Lower leg skin (tissue), 4 donors: ENCODE measurements around the gene BABAM2. TPM values are rescaled to one million over a fixed set of nuclear protein-coding genes. Genes with fewer than 3 reads are reported as not detected.

ENCODE experiments used
- DNase-seq, 2 donors: peaks; one replicate each; pipeline ENCODE4 v3.0.0-alpha.2; 2019; ENCODE audit warnings: low spot score in 2 of 2
- H3K4me3 ChIP-seq: fragments of 200-600 bp; sonication (generic); 2 replicates; pipeline ENCODE4 v1.5.1; 2017; ENCODE audit warnings: mild to moderate bottlenecking, low read depth; ENCODE audit not compliant: poor library complexity, severe bottlenecking
- CTCF ChIP-seq, 3 donors: fragments of 450-650 bp; IDR thresholded peaks; one replicate each; pipeline ENCODE4 v1.5.1; 2016; ENCODE audit warnings: antibody characterized with exemption in 3 of 3, mild to moderate bottlenecking in 3 of 3, moderate library complexity in 2 of 3
- POLR2A ChIP-seq, 2 donors: fragments of 450-650 bp; IDR thresholded peaks; one replicate each; pipeline ENCODE4 v1.6.1; 2016 to 2017; ENCODE audit warnings: antibody characterized with exemption in 2 of 2, mild to moderate bottlenecking in 1 of 2, moderate library complexity in 1 of 2
- WGBS, 2 donors: methylation state at CpG; one replicate each; pipeline ENCODE4 v1.1.5; 2018; 5-methylcytosine and 5-hydroxymethylcytosine counted together
- intact Hi-C: fragments of 100-400 bp; cut with DNase I; formaldehyde crosslinking; loops from one replicate; pipeline ENCODE4 v1.15.0; 2023; ENCODE audit warnings: low total_unique reads
- total RNA-seq, 4 donors: library from RNA; depleted of rRNA; stranded (reverse); fragments of >200 nt; gene quantifications; one replicate each; pipeline ENCODE4 v1.1.0, GENCODE V29; 2016

Gene BABAM2
- total RNA-seq, 4 donors from 2014 or later: 18.4 to 28.5 (median 23.9) TPM

DNA sequence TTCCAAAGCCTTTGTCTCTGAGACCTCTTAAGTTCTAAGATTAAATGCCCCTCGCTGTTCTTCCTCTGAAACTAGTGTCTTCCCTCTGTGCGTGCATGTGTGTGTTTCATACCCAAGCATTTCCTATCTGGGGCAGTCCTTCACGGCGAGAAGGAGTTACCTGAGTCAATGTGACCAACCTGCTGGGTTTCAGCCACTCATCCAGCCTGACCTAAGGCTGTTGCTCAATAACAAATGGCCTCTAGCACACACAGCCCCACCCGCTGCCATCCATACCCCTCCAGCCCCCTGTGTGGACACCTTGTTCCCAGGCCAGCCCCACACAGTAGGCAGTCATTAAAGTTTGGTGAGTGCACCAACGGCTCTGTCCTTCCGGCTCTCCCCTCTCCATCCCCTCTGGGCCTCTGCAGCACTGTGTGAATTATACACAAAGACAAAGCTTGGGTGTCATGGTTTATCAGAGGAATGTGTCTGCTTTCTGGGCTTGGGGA lies 448.3 kb downstream of the BABAM2 start:
- intact Hi-C loops: no loop called here
- H3K4me3 ChIP-seq: no peak overlapping the region
- DNase-seq: no peak
- WGBS, 2 donors: 78 to 79% methylated on average over 7 of the region's 7 CpGs
- TF ChIP-seq CTCF (IDR thresholded peaks at IDR 0.05) (no peak), POLR2A (IDR thresholded peaks at IDR 0.05) (no peak)

DNA sequence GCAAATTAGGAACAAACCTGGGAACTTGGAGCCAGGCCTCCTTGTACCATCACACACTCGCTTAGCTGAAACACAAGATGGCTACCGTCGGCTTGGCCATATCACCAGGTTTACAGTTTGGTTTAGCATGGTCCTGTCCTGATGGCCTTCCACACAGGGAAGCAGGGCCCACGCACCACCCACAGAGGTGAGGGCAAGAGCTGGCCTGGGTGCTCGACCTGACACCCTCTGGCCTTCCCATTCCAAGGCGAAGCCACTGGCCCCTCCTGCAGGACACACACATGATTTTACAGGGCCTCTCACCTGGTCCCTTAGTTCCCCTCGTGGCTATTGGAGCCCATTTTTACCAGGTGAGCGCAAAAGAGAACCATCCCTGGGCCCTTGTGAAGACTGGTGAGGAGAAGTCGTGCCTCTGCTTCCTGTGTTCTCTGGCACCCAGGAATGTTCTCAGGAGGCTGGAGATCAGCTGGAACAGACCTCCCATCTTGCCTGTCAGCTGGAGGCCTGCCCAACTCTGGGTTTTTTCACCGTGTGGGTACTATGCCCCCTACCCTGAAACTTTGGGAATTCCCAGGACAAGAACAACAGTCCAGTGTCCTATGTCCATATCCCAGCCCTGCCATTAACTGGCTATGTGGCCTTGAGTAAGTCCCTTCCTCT lies 449.1 kb downstream of the BABAM2 start:
- DNase-seq: no peak
- intact Hi-C loops: no loop called here
- 89 to 91% methylated on average over 10 of the region's 10 CpGs for WGBS, 2 donors
- no peak for TF ChIP-seq CTCF (IDR thresholded peaks at IDR 0.05)
- TF ChIP-seq POLR2A (IDR thresholded peaks at IDR 0.05): no peak
- H3K4me3 ChIP-seq: no peak overlapping the region

GRCh38 chr2:28340312-28341202 lies 450.0 kb downstream of the BABAM2 start:
- WGBS, 2 donors: 71 to 76% methylated on average over 14 to 15 of the region's 15 CpGs
- DNase-seq: no peak
- no peak for TF ChIP-seq POLR2A (IDR thresholded peaks at IDR 0.05)
- TF ChIP-seq CTCF (IDR thresholded peaks at IDR 0.05): no peak
- intact Hi-C loops: no loop called here
- no peak overlapping the region for H3K4me3 ChIP-seq

GRCh38 chr2:28341208-28341891 lies 450.8 kb downstream of the BABAM2 start:
- intact Hi-C loops: no loop called here
- H3K4me3 ChIP-seq: no peak overlapping the region
- no peak for TF ChIP-seq CTCF (IDR thresholded peaks at IDR 0.05)
- no peak for TF ChIP-seq POLR2A (IDR thresholded peaks at IDR 0.05)
- no peak for DNase-seq
- 79 to 82% methylated on average over 17 of the region's 17 CpGs for WGBS, 2 donors

DNA sequence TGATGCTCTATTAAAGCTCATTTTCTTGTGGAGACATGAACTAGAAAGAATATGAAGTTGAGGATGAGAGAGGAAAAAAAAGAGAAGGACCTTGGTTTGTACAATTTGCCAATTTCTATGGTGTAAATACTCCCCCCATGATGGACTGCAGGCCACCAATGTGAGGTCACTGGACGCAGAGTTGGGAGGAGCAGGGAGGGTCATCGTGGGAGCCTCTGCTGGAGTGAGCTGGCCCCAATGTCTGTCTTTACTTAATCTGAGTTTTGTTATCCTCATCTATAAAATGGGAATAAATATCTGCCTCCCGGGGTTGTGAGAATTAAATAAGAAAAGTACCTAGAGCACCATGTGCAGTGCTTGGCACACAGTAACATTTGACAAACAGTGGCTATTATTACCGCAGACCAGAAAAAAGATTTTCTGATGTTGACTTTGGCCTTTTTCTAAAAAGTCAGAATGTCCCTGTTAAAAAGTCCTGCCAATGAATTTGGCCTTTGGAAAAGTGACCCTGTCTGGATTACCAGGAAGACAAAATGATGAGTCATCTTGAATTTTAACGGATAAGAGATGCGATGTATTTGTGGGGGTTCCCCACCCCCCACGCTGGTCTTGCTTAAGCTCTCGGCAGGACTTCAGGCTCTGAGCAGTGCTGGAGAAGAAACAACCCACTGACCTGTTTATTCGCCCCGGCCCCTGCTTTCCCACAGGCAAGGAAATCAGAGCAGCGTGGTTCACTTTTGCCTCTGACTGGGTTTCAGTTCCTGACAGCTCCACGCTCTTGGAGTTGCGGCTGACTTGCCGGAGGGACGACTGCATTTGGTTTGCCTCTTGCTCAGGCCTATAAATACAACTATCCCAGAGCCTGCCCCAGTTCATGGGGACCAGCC lies 451.8 kb downstream of the BABAM2 start:
- intact Hi-C loops: no loop called here
- 54 to 56% methylated on average over 15 of the region's 15 CpGs for WGBS, 2 donors
- no peak overlapping the region for H3K4me3 ChIP-seq
- peak; percentile 74 to 93 for DNase-seq
- no peak for TF ChIP-seq CTCF (IDR thresholded peaks at IDR 0.05)
- TF ChIP-seq POLR2A (IDR thresholded peaks at IDR 0.05): no peak
